ENCODE data around the gene DISC1. TPM values are rescaled to one million over a fixed set of nuclear protein-coding genes. Genes with fewer than 3 reads are reported as not detected.

DISC1 gene
- total and polyA plus RNA-seq, 7 donors, result 1.2 to 14.1 (median 5.8) TPM

DNA sequence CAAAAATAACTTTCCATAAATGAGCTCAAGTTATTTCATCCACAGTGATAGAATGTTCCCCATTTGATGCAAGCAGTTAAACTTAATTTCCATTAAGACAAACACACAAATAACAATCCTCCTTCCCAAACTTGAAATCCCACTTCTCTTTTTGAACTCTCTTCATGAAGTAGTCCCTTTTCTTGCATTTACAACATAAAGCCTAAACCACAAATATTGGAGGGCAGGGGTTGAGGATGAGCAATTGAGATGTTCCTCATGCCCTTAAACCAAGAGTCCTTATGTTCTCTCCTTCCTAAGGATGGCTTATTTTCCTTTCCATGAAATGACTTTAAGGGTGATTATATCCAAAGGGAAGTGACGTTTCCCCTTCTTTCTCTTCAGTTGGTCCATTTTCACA lies 228.8 kb downstream of the DISC1 start:
- no peak for TF ChIP-seq EP300 (IDR thresholded peaks at IDR 0.05)
- no peak for TF ChIP-seq POLR2AphosphoS5 (IDR thresholded peaks at IDR 0.05)
- no peak for TF ChIP-seq POLR2A (IDR thresholded peaks at IDR 0.05)
- TF ChIP-seq CTCF (IDR thresholded peaks at IDR 0.05), result no peak
- 82 to 83% methylated on average over 1 of the region's 1 CpG for WGBS, 2 donors
- Histone ChIP-seq H3K27me3 (no peaks in the 10 kb centered on the region), H3K36me3 (no peaks in the 10 kb centered on the region), H3K4me1 (no peaks in the 10 kb centered on the region), H3K27ac (no peak overlapping the region), H3K4me3 (no peak overlapping the region), H3K9me3 (no peaks in the 10 kb centered on the region)
- intact Hi-C loops (cut with DNase I), result no loop called here
- DNase-seq, result no peak

DNA sequence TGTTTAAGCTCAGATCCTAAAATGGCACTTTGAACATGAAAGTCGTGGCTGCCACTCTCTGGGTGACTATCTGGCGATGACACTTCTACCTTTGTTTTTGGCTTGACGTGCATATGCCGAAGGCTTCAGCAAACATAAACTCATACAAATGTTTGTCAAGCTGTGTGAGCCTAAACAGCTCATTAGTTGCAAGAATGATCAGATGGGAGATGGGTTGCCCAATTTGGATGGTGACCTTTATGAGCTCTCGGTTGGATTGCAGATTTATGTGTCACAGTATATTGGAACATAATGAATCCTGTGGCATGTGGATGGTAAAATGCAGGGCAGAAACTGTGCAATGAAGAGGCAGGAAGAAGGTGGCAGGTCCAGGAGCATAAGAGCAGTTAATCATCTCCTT lies 229.3 kb downstream of the DISC1 start:
- 93 to 94% methylated on average over 5 of the region's 5 CpGs for WGBS, 2 donors
- Histone ChIP-seq H3K27me3 (no peaks in the 10 kb centered on the region), H3K9me3 (no peaks in the 10 kb centered on the region), H3K27ac (no peak overlapping the region), H3K4me3 (no peak overlapping the region), H3K4me1 (no peaks in the 10 kb centered on the region), H3K36me3 (no peaks in the 10 kb centered on the region)
- intact Hi-C loops (cut with DNase I), result no loop called here
- no peak for TF ChIP-seq POLR2A (IDR thresholded peaks at IDR 0.05)
- no peak for TF ChIP-seq POLR2AphosphoS5 (IDR thresholded peaks at IDR 0.05)
- no peak for TF ChIP-seq CTCF (IDR thresholded peaks at IDR 0.05)
- no peak for TF ChIP-seq EP300 (IDR thresholded peaks at IDR 0.05)
- no peak for DNase-seq

GRCh38 chr1:231856426-231856825 lies 229.8 kb downstream of the DISC1 start:
- Histone ChIP-seq H3K9me3 (no peaks in the 10 kb centered on the region), H3K36me3 (no peaks in the 10 kb centered on the region), H3K27ac (no peak overlapping the region), H3K4me3 (no peak overlapping the region), H3K4me1 (no peaks in the 10 kb centered on the region), H3K27me3 (no peaks in the 10 kb centered on the region)
- 95 to 97% methylated on average over 3 of the region's 3 CpGs for WGBS, 2 donors
- TF ChIP-seq POLR2A (IDR thresholded peaks at IDR 0.05) (no peak), EP300 (IDR thresholded peaks at IDR 0.05) (no peak), CTCF (IDR thresholded peaks at IDR 0.05) (no peak), POLR2AphosphoS5 (IDR thresholded peaks at IDR 0.05) (no peak)
- intact Hi-C loops (cut with DNase I), result no loop called here
- no peak for DNase-seq

GRCh38 chr1:231856894-231857293 lies 230.3 kb downstream of the DISC1 start:
- H3K4me1 ChIP-seq, result peaks cover 0 to 4% (median 2%) of the 10 kb centered on the region in 4 donors
- no peaks in the 10 kb centered on the region for H3K27me3 ChIP-seq
- H3K27ac ChIP-seq, result no peak overlapping the region
- 97 to 98% methylated on average over 4 of the region's 4 CpGs for WGBS, 2 donors
- H3K4me3 ChIP-seq, result no peak overlapping the region
- no peak for TF ChIP-seq EP300 (IDR thresholded peaks at IDR 0.05)
- TF ChIP-seq POLR2AphosphoS5 (IDR thresholded peaks at IDR 0.05), result no peak
- no peak for TF ChIP-seq POLR2A (IDR thresholded peaks at IDR 0.05)
- intact Hi-C loops (cut with DNase I), result no loop called here
- no peak for DNase-seq
- H3K36me3 ChIP-seq, result no peaks in the 10 kb centered on the region
- no peaks in the 10 kb centered on the region for H3K9me3 ChIP-seq

DNA sequence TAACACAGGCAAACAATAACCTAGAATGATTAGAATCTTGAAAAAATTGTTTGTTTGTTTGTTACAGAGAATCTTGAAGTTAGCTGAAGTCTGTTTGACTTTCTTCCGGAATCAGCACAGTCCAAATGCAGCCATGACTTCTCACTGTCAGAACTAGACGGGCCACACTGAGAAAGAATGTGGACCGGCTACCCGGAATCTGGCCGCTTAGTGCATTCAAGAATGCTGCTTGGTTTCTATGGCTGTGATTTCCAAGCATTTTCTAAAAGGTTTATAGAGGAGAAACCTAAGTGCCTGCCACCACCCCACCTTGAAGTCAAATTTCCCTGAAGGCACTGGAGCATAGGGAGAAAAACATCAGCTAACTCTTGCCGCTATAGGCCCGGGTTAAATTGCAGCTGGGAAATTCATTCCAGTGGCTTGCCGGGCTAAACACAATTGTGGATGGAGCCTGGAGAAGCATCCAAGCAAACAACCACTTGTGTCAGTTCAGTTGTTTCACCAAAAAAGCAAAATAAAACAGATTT lies 231.1 kb downstream of the DISC1 start:
- no peaks in the 10 kb centered on the region for H3K27me3 ChIP-seq
- DNase-seq, result no peak
- intact Hi-C loops (cut with DNase I), result no loop called here
- no peak for TF ChIP-seq POLR2A (IDR thresholded peaks at IDR 0.05)
- TF ChIP-seq EP300 (IDR thresholded peaks at IDR 0.05), result no peak
- TF ChIP-seq POLR2AphosphoS5 (IDR thresholded peaks at IDR 0.05), result no peak
- no peak for TF ChIP-seq CTCF (IDR thresholded peaks at IDR 0.05)
- WGBS, 2 donors, result 97% methylated on average over 8 of the region's 8 CpGs
- peaks cover 0 to 12% (median 4%) of the 10 kb centered on the region in 4 donors for H3K4me1 ChIP-seq
- no peaks in the 10 kb centered on the region for H3K9me3 ChIP-seq
- H3K4me3 ChIP-seq, result no peak overlapping the region
- no peak overlapping the region for H3K27ac ChIP-seq
- no peaks in the 10 kb centered on the region for H3K36me3 ChIP-seq
